IgD-negative memory B cell (primary cell): ENCODE measurements around the gene CTNNA3. TPM values are rescaled to one million over a fixed set of nuclear protein-coding genes. Genes with fewer than 3 reads are reported as not detected.

Experiments
- H3K27ac Mint-ChIP-seq, 3 donors: one replicate each; pipeline ENCODE4 v1.8.0; 2020 to 2022; ENCODE audit warnings: mild to moderate bottlenecking in 3 of 3, mixed read lengths in 3 of 3, moderate library complexity in 1 of 3
- H3K27me3 Mint-ChIP-seq: one replicate; pipeline ENCODE4 v1.8.0; 2021; ENCODE audit warnings: mixed read lengths
- H3K36me3 Mint-ChIP-seq: one replicate; pipeline ENCODE4 v1.8.0; 2020; ENCODE audit warnings: mild to moderate bottlenecking, mixed read lengths
- H3K4me1 Mint-ChIP-seq, 3 donors: one replicate each; pipeline ENCODE4 v1.8.0; 2020 to 2022; ENCODE audit warnings: mixed read lengths in 3 of 3, mild to moderate bottlenecking in 1 of 3
- H3K4me3 Mint-ChIP-seq, 4 donors: one replicate each; pipeline ENCODE4 v1.8.0; 2020 to 2022; ENCODE audit warnings: mild to moderate bottlenecking in 4 of 4, mixed read lengths in 4 of 4, moderate library complexity in 3 of 4
- H3K9me3 Mint-ChIP-seq, 3 donors: one replicate each; pipeline ENCODE4 v1.8.0; 2020 to 2021; ENCODE audit warnings: mixed read lengths in 3 of 3, mild to moderate bottlenecking in 1 of 3
- polyA plus RNA-seq: library from polyadenylated mRNA; unstranded; fragments of 300-500 nt; fragmentation: Illumina TruSeq; gene quantifications from one replicate; pipeline ENCODE4 v1.2.3, GENCODE V29; 2021

The CTNNA3 gene
- polyA plus RNA-seq, 1 donor from 2014 or later = 1.0 TPM

- no peak overlapping the region for H3K27ac Mint-ChIP-seq
- no peaks in the 10 kb centered on the region for H3K36me3 Mint-ChIP-seq
- peaks cover 1 to 4% (median 3%) of the 10 kb centered on the region in 3 donors for H3K4me1 Mint-ChIP-seq
Measured at GRCh38 chr10:67678335-67678974, 17.5 kb downstream of the CTNNA3 start.

DNA sequence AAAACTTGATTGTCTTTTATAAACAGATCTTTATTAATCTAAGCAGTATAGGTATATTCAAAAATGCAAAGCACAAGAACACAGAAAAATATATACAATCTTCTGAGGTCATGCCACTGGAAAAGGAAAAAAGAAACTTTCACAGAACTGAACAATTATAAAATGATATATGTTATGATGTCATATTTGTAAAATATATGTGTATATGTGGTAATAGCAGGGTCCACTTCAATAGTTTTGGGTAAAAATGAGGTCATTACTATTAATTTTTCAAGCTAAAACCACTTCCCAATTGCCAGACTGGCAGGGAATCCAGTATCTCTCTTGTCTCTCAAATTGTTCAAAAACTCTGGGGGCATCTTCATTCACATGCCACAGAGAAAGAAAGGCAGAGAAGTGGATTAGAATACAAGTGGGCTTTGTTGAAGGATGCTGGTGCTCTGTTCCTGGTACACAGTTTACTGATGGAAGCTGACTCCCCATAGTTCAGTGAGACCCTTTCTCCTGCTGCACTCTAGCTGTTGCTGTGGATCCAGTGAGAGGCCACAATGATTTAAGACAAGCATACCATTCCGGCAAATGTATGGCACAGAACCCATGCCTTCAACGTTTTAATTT is 19.7 kb downstream of the CTNNA3 start:
- no peak overlapping the region for H3K4me3 Mint-ChIP-seq

More at GRCh38 chr10:67678335-67678974, 17.5 kb downstream of the CTNNA3 start:
- Mint-ChIP-seq H3K4me3 (no peak overlapping the region), H3K27me3 (peaks cover 5% of the 10 kb centered on the region), H3K9me3 (peaks cover 3 to 7% (median 4%) of the 10 kb centered on the region in 3 donors)

GRCh38 chr10:67670401-67670800 is 25.6 kb downstream of the CTNNA3 start:
- Mint-ChIP-seq H3K36me3 (no peaks in the 10 kb centered on the region), H3K4me1 (no peaks in the 10 kb centered on the region), H3K9me3 (peaks cover 0 to 2% (median 0%) of the 10 kb centered on the region in 3 donors), H3K27me3 (peaks cover 2% of the 10 kb centered on the region), H3K27ac (peak overlapping the region in 1 of 3 donors; percentile 5), H3K4me3 (no peak overlapping the region)

More for the DNA sequence above, 19.7 kb downstream of the CTNNA3 start:
- peaks cover 1 to 4% (median 3%) of the 10 kb centered on the region in 3 donors for H3K4me1 Mint-ChIP-seq
- no peaks in the 10 kb centered on the region for H3K36me3 Mint-ChIP-seq
- no peak overlapping the region for H3K27ac Mint-ChIP-seq
- peaks cover 5% of the 10 kb centered on the region for H3K27me3 Mint-ChIP-seq
- no peaks in the 10 kb centered on the region for H3K9me3 Mint-ChIP-seq

GRCh38 chr10:67669978-67670377 is 26.0 kb downstream of the CTNNA3 start:
- no peak overlapping the region for H3K4me3 Mint-ChIP-seq
- H3K9me3 Mint-ChIP-seq = peaks cover 0 to 2% (median 0%) of the 10 kb centered on the region in 3 donors
- H3K27ac Mint-ChIP-seq = peak overlapping the region in 1 of 3 donors; percentile 5
- peaks cover 2% of the 10 kb centered on the region for H3K27me3 Mint-ChIP-seq
- no peaks in the 10 kb centered on the region for H3K36me3 Mint-ChIP-seq
- H3K4me1 Mint-ChIP-seq = no peaks in the 10 kb centered on the region

- Mint-ChIP-seq H3K4me3 (no peak overlapping the region), H3K9me3 (peaks cover 0 to 2% (median 0%) of the 10 kb centered on the region in 3 donors), H3K4me1 (no peaks in the 10 kb centered on the region), H3K27ac (no peak overlapping the region), H3K36me3 (no peaks in the 10 kb centered on the region), H3K27me3 (peaks cover 2% of the 10 kb centered on the region)
Measured at GRCh38 chr10:67668448-67668847, 27.5 kb downstream of the CTNNA3 start.

DNA sequence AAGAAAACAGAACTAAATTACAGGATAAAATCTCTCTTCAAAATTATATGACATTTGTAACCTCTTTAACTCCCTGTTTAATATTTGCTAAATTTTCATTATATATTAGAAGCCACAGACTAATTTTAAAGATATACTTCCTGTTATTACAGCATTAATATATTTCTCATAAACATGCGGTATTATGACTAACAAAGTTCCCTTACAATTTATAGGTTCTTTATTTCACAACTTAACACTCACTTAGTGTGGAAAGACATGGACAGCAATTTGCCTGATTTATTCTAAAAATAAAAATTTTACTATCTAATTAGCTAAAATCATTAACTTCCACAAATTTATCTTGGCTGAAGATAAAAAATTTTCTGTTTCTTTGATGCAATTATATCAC is 29.0 kb downstream of the CTNNA3 start:
- Mint-ChIP-seq H3K4me1 (no peaks in the 10 kb centered on the region), H3K4me3 (no peak overlapping the region), H3K27me3 (peaks cover 2% of the 10 kb centered on the region), H3K9me3 (peaks cover 0 to 2% (median 0%) of the 10 kb centered on the region in 3 donors), H3K27ac (no peak overlapping the region), H3K36me3 (no peaks in the 10 kb centered on the region)

DNA sequence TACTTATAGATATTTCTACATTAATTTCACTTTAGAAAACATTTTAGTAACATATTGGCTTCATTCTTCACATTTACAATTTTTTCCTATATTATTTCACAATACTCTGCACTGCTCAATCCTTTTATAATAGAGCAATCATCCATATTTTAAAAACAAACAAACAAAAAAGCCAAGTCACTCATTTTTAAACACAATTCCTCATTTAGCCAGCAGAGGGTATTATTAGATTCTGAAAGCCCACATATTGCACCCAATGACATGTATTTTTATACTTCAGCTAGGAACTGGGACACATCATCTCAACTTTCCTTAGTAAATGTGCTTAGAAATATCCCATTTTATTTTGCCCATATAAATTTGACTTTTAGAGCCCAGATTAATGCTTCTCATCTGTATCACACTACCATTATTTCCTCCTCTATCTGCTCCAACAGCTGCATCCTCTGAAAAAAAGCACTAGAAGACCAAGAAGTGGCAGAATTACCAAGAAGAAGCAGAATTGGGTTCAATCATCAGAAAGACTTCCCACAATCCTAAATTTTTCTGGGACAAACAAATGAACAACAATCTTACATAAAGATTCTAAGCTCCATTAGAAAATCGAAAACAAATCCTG is 29.5 kb downstream of the CTNNA3 start:
- Mint-ChIP-seq H3K27me3 (peaks cover 2% of the 10 kb centered on the region), H3K9me3 (peaks cover 0 to 2% (median 0%) of the 10 kb centered on the region in 3 donors), H3K27ac (no peak overlapping the region), H3K4me1 (no peaks in the 10 kb centered on the region), H3K4me3 (no peak overlapping the region), H3K36me3 (no peaks in the 10 kb centered on the region)

DNA sequence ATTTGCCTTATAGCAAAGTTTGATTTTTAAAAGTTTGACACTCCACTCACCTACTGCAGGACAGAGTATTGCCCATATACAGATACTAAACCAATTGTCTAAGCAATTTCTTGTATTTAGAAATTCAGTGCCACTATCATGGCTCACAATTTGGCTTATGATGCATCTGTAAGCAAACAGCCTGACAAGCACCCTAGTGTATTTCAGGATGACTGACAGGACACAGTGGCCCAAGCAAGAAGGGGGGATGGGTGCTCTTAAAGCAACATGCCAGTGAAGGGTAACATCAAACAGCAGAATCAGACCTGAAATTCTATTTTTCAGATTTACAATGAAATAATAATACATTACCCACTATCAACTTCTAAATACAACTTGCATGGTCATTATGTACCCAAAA is 30.5 kb downstream of the CTNNA3 start:
- Mint-ChIP-seq H3K9me3 (no peaks in the 10 kb centered on the region), H3K27me3 (peaks cover 1% of the 10 kb centered on the region), H3K27ac (no peak overlapping the region), H3K36me3 (no peaks in the 10 kb centered on the region), H3K4me1 (no peaks in the 10 kb centered on the region), H3K4me3 (no peak overlapping the region)

- H3K9me3 Mint-ChIP-seq = no peaks in the 10 kb centered on the region
- H3K27me3 Mint-ChIP-seq = peaks cover 6% of the 10 kb centered on the region
- no peak overlapping the region for H3K4me3 Mint-ChIP-seq
- no peaks in the 10 kb centered on the region for H3K4me1 Mint-ChIP-seq
- no peak overlapping the region for H3K27ac Mint-ChIP-seq
- no peaks in the 10 kb centered on the region for H3K36me3 Mint-ChIP-seq
Measured at GRCh38 chr10:67664942-67665341, 31.1 kb downstream of the CTNNA3 start.

- peaks cover 6% of the 10 kb centered on the region for H3K27me3 Mint-ChIP-seq
- no peak overlapping the region for H3K27ac Mint-ChIP-seq
- H3K36me3 Mint-ChIP-seq = no peaks in the 10 kb centered on the region
- no peak overlapping the region for H3K4me3 Mint-ChIP-seq
- no peaks in the 10 kb centered on the region for H3K9me3 Mint-ChIP-seq
- H3K4me1 Mint-ChIP-seq = no peaks in the 10 kb centered on the region
Measured at GRCh38 chr10:67663449-67664087, 32.4 kb downstream of the CTNNA3 start.

DNA sequence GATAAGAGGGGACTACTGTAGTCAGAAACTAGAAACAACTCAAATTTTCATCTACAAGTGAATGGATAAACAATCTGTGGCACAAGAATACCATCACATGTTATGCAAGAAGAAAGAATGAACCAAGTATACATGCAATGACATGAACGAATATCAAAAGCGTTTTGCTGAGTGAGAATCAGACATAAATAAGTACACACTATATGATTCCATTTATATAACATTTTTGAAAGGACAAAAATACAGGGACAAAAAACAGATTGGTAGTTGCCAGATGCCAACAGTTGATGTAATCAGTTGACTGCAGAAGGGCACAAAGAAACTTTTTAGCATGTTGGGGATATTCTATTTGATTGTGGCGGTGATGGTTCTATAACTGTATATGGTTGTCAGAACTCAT is 33.6 kb downstream of the CTNNA3 start:
- H3K27me3 Mint-ChIP-seq = peaks cover 6% of the 10 kb centered on the region

DNA sequence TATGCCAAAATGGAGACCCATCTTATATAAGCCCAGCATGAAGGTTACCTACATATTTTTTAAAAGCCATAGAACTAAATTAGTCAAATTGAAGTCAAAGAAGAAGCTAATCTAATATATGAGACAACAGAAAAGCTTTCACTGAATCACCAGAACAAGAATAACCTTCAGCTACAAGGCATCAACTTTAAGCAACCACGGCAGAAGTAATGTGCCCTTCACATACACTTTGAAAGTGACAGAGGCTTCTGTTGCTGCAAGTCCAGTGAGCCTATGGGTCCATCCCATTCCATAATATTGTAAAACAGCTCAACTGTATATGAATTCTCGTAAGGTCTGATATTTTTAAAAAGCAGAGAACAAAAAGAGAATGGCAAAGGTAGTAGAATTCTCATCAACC is 36.5 kb downstream of the CTNNA3 start:
- Mint-ChIP-seq H3K9me3 (no peaks in the 10 kb centered on the region), H3K4me1 (no peaks in the 10 kb centered on the region), H3K36me3 (no peaks in the 10 kb centered on the region), H3K4me3 (no peak overlapping the region), H3K27me3 (peaks cover 10% of the 10 kb centered on the region), H3K27ac (no peak overlapping the region)

More for the DNA sequence above, 33.6 kb downstream of the CTNNA3 start:
- no peak overlapping the region for H3K27ac Mint-ChIP-seq
- H3K36me3 Mint-ChIP-seq = no peaks in the 10 kb centered on the region
- no peaks in the 10 kb centered on the region for H3K4me1 Mint-ChIP-seq
- H3K4me3 Mint-ChIP-seq = no peak overlapping the region
- H3K9me3 Mint-ChIP-seq = no peaks in the 10 kb centered on the region

DNA sequence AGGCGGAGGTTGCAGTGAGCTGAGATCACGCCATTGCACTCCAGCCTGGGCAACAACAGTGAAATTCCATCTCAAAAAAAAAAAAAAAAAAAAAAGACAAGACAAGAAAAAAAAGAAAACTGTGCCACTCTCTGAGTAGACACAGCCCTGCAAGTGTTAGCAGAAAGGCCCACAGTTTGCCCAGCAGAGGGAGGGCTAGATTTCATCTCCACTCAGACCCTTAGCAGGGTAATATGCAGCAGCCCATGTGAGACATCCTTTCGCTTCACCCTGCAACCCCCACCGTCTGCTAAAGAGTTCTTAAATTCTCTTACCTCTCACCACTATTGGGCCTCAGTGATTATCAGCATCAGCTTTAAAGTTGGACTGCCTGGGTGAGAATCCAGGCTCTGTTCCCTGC is 38.2 kb downstream of the CTNNA3 start:
- H3K9me3 Mint-ChIP-seq = peaks cover 0 to 1% (median 0%) of the 10 kb centered on the region in 3 donors
- H3K4me1 Mint-ChIP-seq = no peaks in the 10 kb centered on the region
- no peaks in the 10 kb centered on the region for H3K36me3 Mint-ChIP-seq
- H3K27ac Mint-ChIP-seq = no peak overlapping the region
- H3K27me3 Mint-ChIP-seq = peaks cover 10% of the 10 kb centered on the region
- no peak overlapping the region for H3K4me3 Mint-ChIP-seq

DNA sequence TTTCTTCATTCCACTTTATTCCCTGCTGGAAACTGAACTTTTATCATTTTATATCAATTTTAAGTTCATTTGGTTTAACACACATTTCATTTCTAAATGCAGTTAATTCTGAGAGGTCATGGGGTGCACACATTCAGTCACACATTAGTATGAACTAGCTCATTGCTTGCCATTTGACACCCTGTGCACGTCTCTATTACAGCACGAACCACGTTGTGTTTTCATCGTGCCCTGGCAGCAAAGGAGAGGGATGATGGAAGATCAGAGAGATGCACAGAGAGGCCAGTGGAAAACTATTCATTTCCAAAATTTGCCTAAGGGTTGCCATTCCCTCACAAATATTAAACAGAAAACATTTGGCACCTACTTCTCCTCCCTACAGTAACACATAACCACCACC is 45.4 kb downstream of the CTNNA3 start:
- Mint-ChIP-seq H3K27me3 (no peaks in the 10 kb centered on the region), H3K36me3 (no peaks in the 10 kb centered on the region), H3K4me3 (no peak overlapping the region), H3K4me1 (no peaks in the 10 kb centered on the region), H3K27ac (no peak overlapping the region), H3K9me3 (peaks cover 0 to 4% (median 1%) of the 10 kb centered on the region in 3 donors)

GRCh38 chr10:67648613-67649229 is 47.3 kb downstream of the CTNNA3 start:
- H3K27ac Mint-ChIP-seq = no peak overlapping the region
- H3K4me3 Mint-ChIP-seq = no peak overlapping the region
- H3K36me3 Mint-ChIP-seq = no peaks in the 10 kb centered on the region
- no peaks in the 10 kb centered on the region for H3K4me1 Mint-ChIP-seq
- H3K27me3 Mint-ChIP-seq = no peaks in the 10 kb centered on the region
- peaks cover 0 to 4% (median 1%) of the 10 kb centered on the region in 3 donors for H3K9me3 Mint-ChIP-seq
